Suprapubic skin (tissue), 4 donors: Measurements from ENCODE around the gene SYNRG.

Experiments used
- POLR2A ChIP-seq, 2 donors: fragments of 450-650 bp; IDR thresholded peaks; one replicate each; pipeline ENCODE4 v1.6.1; 2017; ENCODE audit warnings: antibody characterized with exemption in 2 of 2, mild to moderate bottlenecking in 2 of 2, moderate library complexity in 2 of 2
- POLR2AphosphoS5 ChIP-seq, 3 donors: sonication (generic); formaldehyde crosslinking; IDR thresholded peaks; one replicate each; pipeline ENCODE4 v1.6.1; 2017; ENCODE audit warnings: antibody characterized with exemption in 3 of 3
- TF ChIP-seq, protein P1 (sequence below), 2 donors: fragments of 200-600 bp in 1 of 2; fragments of 450-650 bp in 1 of 2; sonication (generic) in 1 of 2; IDR thresholded peaks; one replicate each; pipeline ENCODE4 v1.5.1; 2016 to 2019; ENCODE audit warnings: antibody characterized with exemption in 2 of 2, mild to moderate bottlenecking in 1 of 2, moderate library complexity in 1 of 2

DNA sequence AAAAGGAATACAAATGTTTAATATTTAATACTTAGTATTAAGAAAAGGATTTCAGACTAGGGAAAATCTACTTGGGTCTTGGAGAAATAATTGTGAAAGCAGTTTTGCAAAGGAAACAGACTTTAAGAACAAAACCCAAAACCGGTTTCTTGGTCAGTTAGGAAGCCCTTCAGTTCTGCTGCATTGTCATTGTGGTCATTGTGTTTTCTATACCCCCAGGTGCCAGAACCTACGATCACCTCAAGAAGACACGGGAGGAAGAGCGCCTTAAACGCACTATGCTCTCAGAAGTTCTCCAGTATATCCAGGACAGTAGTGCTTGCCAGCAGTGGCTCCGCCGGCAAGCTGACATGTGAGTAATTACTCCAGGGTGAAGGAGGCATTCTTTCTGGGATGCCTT, 139.0 kb downstream of the SYNRG start:
- TF ChIP-seq POLR2A (IDR thresholded peaks at IDR 0.05): no peak
- TF ChIP-seq, protein P1, sequence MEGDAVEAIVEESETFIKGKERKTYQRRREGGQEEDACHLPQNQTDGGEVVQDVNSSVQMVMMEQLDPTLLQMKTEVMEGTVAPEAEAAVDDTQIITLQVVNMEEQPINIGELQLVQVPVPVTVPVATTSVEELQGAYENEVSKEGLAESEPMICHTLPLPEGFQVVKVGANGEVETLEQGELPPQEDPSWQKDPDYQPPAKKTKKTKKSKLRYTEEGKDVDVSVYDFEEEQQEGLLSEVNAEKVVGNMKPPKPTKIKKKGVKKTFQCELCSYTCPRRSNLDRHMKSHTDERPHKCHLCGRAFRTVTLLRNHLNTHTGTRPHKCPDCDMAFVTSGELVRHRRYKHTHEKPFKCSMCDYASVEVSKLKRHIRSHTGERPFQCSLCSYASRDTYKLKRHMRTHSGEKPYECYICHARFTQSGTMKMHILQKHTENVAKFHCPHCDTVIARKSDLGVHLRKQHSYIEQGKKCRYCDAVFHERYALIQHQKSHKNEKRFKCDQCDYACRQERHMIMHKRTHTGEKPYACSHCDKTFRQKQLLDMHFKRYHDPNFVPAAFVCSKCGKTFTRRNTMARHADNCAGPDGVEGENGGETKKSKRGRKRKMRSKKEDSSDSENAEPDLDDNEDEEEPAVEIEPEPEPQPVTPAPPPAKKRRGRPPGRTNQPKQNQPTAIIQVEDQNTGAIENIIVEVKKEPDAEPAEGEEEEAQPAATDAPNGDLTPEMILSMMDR (IDR thresholded peaks at IDR 0.05): no peak
- TF ChIP-seq POLR2AphosphoS5 (IDR thresholded peaks at IDR 0.05): no peak
